Ovary (tissue), 3 donors: ENCODE data around the gene ENOX1.

Source experiments
- CTCF ChIP-seq, 3 donors: fragments of 450-650 bp in 2 of 3; fragments of 200-600 bp in 1 of 3; IDR thresholded peaks; one replicate each; pipeline versions ENCODE4 v1.5.1 to v1.8.0; 2016 to 2022; ENCODE audit warnings: antibody characterized with exemption in 3 of 3, mild to moderate bottlenecking in 1 of 3
- EP300 ChIP-seq: sonication (generic); formaldehyde crosslinking; IDR thresholded peaks from one replicate; pipeline ENCODE4 v1.6.1; 2017; ENCODE audit warnings: antibody characterized with exemption
- POLR2A ChIP-seq: fragments of 450-650 bp; IDR thresholded peaks from one replicate; pipeline ENCODE4 v1.6.1; 2017; ENCODE audit warnings: antibody characterized with exemption, mild to moderate bottlenecking, moderate library complexity
- donor health status: DM: no; HTN: no; CAD: no.

DNA sequence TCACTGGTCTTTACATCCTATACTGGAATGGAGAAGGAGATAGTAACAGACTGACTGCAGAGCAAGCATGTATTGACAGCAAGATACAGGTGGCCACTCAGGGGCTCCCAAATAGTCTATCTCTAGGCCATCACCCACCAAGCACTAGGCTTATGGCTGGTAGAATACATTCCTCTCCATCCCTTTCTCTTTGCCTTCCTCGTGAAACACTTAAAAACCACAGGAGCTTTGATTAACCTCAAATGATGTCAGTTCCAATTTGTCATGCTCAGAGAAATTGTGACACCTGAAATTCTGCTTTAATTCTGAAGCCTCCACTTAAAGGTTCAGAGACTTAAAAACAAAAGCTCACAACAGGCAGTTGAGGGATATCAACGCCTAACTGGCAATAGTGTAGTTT lies 17.2 kb downstream of the ENOX1 start:
- TF ChIP-seq CTCF (IDR thresholded peaks at IDR 0.05) (no peak), POLR2A (no peak), EP300 (no peak)
